ENCODE measurements around the gene RFXANK.

Gene RFXANK

DNA sequence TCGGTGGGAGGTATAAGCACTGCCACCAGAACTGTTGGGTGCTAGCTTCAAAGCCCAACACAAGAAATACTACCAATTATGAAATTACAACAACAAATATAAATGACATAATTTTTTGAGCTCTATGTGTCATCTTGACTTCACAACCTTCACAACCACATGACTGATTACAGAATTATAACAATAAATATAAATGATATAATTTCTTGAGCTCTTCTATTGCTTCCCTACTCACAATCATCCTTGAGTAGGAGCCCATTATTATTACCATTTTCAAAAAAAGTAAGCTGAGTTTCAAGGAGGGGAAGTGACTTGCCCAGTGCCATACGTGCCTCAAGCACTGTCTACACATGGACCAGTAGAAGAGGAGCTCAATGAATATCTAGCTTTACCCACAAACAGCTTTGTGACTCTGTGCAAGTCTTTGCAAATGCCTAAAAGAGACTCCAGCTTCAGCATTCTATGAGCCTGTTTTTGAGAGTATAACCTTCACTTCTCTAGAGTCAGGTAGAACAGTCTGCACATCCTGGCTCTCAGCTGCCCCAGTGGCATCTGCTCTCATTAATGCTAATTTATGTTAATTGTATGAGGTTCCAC is 42.3 kb downstream of the RFXANK start:
- DNase-seq: no peak

DNA sequence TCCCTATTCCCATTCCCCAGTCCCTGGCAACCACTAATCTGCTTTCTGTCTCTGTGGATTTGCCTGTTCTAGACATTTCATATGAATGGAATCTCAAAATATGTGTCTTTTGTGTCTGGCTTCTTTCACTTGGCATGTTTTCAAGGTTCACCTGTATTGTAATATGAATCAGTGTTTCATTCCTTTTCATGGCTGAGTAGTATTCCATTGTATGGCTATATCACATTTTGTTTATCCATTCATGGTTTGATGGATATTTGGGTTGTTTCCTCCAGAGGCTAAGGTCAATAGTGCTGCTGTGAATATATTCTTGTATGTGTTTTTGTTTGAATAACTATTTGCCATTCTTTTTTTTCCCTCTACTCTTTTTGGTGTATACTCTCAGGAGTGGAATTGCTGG is 44.1 kb downstream of the RFXANK start:
- no peak for DNase-seq

DNA sequence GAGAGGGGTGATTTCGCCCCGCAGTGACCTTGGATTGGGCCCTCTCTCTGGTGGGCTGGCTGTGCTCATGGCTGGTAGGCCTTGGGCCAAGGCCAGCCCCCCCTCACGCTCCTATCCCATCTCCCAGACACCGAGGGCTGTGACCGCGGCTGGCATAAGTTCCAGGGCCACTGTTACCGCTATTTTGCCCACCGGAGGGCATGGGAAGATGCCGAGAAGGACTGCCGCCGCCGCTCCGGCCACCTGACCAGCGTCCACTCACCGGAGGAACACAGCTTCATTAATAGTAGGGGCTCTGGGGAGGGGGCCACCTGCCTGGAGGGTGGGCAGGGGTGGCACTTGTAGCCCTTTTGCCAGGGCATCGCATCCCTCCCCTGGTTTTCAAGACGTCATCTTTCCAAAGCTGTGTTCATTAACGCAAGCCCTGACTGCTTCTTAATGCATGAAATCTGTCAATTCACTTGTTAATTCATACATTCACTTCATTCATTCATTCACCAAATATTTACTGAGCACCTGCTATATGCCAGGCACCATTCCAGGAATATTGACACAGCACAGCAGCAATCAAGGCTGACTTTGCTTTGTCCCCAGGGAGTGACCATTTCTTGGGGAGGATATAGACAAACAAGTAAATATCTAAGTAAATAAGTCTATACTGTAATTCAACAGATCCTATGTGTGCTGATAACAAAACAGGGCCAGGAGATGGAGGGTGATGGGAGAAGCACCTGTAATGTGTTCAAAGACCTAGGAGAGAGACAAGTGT is 46.3 kb downstream of the RFXANK start:
- DNase-seq: no peak

DNA sequence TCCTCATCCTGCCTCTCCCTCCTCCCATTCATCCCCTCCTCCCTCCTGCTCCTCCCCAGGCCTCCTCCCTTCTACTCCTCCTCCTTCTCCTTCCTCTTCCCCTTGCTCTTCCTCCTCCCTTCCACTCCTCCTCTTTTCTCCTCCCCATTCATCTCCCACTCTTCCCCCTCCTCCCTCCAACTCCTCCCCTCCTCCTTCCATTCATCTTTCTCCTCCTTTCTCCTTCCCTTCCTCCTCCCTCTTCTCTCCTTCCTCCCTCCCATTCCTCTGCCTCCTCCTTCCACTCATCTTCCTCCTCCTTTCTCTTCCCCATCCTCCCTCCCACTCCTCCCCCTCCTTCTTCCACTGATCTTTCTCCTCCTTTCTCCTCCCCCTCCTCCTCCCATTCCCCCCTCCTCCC is 47.6 kb downstream of the RFXANK start:
- no peak for DNase-seq

DNA sequence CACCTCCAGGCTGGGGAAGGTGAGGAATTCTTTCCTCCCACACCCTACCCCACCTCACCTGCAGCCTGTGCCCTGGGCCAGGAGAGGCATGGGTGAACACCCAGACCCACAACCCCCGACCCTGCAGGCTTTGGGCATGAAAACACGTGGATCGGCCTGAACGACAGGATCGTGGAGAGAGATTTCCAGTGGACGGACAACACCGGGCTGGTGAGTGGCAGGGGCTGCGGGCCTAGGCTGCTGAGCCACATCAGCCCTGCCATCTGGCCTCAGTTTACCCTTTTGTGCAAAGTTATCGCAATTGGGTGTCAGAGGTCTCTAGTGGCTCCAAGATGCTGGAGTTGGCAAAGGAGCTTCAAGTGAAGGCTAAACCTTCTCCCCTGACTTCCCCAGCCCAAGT is 48.4 kb downstream of the RFXANK start:
- DNase-seq: no peak

DNA sequence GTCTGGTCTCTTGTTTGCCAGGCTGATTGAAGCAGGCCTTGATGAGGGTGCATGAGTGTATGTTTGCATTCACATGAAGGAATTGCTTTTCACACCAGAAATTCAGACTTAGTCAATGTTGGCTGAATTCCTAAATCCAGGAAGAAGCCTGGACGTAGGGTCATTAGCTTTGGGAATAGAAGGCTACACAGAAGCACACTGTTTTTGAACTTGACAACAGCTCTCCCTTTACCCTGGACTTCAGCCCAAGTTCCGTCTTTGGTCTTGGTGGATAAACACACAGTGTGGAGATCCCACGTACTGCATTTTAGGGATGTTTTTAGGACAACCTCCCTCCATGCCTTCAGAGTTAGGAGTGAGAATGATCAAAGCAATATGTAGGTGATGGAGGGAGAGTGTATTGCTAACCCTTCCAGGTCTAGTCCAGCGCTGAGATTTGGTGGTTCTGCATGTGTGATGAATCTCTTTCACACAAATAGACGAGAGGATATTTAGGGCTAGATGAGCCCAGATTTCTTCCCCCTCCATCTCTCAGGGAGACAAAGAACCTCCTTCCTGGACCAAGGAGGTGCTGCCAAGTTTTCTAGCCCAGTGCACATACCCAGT is 58.2 kb downstream of the RFXANK start:
- DNase-seq: no peak

All from activated effector memory CD4-positive, alpha-beta T cell treated with Interleukin-2 at 50 U/mL for 16 hours (primary cell).